HG03097 (cell line): ENCODE results near the gene ADAM10.
"Not testable (repeated sequence)": the region's sequence is repeated elsewhere in the genome, so short reads cannot be mapped to it uniquely, and the experiment has no call there.

Experiments
- ATAC-seq: cut with Tn5 transposase; IDR thresholded peaks from one replicate; pipeline ENCODE4 v1.9.1; 2021; ENCODE audit not compliant: unreplicated experiment, low FRiP score

The ADAM10 gene, protein sequence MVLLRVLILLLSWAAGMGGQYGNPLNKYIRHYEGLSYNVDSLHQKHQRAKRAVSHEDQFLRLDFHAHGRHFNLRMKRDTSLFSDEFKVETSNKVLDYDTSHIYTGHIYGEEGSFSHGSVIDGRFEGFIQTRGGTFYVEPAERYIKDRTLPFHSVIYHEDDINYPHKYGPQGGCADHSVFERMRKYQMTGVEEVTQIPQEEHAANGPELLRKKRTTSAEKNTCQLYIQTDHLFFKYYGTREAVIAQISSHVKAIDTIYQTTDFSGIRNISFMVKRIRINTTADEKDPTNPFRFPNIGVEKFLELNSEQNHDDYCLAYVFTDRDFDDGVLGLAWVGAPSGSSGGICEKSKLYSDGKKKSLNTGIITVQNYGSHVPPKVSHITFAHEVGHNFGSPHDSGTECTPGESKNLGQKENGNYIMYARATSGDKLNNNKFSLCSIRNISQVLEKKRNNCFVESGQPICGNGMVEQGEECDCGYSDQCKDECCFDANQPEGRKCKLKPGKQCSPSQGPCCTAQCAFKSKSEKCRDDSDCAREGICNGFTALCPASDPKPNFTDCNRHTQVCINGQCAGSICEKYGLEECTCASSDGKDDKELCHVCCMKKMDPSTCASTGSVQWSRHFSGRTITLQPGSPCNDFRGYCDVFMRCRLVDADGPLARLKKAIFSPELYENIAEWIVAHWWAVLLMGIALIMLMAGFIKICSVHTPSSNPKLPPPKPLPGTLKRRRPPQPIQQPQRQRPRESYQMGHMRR

DNA sequence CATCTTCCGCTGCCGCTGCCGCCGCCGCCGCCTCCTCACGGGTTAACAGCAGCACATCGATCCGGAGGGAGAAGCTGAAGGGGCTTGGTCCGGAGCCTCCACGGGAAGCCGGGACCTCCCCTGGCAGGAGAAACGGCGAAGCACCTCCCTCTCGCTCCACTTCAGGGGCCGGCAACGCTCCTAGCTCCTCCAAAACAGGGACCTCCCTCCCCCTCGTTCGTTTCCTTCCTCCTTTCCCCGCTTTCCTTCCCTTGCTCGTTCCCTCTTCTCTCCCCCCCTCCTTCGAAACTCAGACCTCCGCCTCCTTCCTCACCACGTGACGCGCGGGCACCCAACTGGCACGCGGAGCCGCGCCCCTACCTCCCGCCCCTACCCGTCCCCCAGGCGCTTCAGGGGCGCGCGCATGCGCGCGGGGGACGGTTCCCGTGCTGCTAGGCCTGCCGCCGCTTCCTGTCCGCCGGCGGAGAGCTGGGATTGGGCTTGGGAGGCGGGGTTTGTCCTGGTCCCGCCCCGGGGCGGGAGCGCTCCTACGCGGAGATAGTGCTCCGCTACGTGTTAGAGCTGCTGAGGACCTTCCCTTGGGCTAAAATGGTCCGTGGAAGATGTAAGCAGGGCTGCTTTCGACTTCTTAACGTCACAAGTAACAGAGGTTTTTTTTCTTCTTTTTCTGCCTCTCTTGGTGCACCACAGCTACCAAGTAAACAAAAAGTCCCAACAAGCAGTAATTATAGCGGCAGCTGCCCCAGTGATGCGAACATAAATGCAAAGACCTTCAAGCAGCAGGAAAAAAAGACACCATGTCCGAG, at the start of gene ADAM10:
TSS of gene ADAM10 (minus strand) at position 176 of the 806 bp plus-strand sequence. CDS start at position 3, 173 bp downstream.
- ATAC-seq: peak; percentile 82

DNA sequence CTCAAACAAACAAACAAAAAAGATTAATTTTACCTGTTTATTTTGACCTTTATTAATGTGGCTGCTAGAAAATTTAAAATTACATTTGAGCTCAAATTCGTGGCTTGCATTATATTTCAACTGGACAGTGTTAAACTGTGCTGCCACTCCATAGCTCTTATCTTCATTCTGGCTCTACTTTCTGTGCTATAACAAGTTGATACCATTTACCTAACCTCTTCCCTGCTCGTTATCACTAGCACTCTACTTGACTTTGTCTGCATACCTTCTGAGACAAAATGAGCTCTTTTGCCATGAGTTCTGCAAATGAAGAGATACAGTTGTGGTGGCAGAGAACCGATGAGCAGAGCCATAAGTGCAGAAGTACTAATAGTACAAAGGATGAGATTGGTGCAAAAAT, 48.0 kb upstream of the ADAM10 start:
- no peak for ATAC-seq

DNA sequence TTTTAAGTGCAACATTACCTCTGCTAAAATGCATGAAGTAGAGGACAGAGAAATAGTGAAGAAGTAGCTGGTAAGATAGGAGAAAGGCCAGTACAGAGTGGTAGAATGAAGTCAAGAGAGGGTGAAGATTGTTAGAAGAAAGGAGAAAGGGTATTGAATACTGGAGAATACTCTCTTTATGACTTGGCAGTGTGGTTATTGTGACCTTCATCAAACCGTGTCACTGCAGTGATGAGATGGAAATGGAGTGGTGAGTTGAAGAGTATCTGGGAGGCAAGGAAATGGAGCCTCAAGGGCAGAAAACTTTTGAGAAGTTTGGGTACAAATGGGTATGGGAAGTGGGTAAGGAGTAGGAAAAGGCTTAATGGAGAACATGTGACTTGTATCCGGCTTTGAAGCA, 46.3 kb upstream of the ADAM10 start:
- ATAC-seq: no peak

DNA sequence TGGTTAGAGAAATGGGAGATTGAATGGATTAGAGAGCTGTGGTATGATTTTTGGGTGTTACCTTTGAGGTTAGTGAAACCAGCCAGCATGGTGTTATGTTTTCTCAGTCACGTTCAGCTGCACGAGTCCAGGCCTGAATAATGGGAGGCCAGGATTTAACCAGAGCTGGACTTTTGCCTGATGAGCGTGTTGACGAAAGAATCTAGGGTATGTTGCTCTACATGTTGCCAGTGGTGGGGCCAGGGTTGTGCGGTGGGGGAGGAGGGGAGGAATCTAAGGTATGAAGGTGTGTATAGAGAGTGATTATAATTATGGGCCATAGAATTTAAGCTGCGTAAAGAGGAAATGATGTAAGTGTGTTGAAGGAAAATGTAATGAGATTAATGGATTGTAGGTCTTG, 44.4 kb upstream of the ADAM10 start:
- ATAC-seq: no peak

DNA sequence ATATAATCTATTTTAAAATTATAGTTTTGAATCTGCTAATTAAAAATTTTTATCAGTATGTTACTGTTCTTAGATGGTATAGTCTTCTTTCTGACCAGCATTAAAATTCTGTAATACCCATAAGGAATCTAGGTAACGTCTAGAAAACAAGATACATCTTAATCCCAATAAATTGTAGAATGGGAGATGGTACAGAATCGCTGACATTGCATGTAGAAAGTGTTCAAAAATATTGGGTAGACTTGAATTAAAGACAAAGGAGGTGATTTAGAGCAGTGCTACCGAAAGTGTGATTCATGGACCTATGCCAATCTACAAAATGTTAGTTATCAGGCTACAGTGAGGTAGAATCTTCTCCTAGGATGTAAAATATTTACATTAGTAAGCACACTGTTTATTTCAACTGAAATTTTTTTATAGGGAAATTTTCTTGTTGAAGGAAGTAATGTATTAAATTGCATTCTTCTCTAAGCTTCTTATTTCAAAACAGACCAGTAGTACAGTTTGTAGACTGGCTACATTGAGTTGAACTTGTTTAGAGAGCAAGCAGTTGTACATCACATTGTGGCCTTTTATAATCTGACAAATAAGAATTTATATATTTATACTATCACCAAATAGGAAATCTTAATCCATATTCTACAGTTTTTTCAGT, 38.7 kb upstream of the ADAM10 start:
- no peak for ATAC-seq

DNA sequence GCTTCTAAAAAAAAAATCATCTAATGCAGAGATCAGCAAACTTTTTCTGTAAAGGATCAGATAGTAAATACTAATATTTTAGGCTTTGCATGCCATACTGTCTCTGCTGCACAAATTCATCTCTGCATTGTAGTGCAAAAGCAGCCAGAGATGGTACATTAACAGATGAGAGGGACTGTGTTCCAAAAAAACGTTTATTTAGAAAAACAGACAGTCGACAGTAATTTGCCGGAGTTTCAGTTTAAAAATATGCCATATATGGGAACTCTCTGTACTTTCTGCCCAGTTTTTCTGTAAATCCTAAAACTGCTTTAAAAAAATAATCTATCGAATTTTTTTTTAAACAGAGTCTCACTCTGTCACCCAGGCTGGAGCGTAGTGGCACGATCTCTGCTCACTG, 35.8 kb upstream of the ADAM10 start:
- ATAC-seq: no peak

DNA sequence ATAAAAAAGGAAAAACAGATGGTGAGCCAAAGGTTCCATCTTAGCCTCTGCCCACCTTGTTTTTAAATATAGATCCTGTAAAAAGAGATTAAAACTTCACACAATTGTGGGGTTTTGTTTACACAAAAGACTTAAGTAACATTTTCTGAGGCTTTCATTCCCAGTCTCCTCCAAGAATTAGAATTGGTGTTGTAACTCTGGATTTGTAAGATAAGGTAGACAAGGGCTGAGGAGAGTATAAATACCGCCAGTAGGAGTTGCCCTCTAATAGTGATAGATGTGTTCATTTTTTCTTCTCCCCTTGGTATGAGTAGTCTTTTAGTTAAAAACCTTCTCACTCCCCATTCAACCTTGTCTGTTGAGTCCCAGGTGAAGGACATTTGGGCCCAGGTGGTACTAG, 30.0 kb upstream of the ADAM10 start:
- ATAC-seq: no peak

DNA sequence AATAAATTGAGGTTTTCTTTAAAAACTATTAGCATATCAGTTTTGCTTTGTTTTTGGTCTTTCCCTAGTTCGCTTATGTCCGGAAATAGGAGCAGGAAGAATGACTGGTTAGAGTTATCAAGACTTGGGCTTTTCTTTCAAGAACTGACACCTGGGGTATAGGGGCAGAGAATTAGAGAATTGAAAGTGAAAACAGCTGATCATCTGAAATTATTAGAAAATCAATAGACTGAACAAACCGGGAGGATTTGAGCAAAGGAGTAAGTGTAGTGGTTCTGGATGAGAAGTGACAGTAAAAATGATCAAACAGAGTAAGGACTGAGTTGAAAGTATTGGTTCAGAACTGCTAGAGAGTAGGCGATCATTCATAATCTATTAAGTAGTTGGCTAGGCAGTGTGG, 27.6 kb upstream of the ADAM10 start:
- no peak for ATAC-seq

DNA sequence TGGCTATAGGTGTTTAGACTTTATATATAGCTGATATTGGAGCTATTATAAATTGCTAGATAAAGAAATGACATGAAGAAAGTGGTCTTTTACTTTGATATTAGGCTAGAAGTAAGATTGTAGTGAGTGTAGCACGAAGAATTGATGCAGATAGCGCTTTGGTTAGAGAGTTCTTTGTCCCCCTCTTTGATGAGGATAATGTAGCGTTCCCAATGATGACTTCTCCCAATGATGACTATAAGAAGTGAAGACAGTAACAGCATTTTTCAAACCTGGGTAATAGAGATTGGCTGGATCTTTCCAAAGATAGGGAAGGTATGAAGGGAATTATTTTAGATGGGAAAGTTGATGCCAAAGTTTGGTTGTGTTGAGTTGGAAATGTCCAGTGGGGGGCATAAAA, 25.9 kb upstream of the ADAM10 start:
- no peak for ATAC-seq

DNA sequence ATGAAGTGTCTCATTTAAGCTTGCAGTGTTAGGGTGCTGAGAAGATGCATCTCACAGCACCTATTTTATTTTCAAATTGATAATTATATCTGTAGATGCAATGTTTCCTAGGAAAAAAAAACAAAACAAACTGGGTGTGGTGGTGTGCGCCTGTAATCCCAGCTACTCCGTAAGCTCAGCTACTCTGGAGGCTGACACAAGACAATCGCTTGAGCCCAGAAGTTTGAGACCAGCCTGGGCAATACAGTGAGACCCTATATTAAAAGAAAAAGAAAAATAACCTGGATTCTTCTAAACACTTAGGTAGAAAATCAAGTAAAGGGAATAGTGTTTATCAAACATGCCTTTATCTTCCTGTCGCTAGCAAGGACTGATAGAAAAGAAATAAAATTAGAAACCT, 23.5 kb upstream of the ADAM10 start:
- no peak for ATAC-seq

DNA sequence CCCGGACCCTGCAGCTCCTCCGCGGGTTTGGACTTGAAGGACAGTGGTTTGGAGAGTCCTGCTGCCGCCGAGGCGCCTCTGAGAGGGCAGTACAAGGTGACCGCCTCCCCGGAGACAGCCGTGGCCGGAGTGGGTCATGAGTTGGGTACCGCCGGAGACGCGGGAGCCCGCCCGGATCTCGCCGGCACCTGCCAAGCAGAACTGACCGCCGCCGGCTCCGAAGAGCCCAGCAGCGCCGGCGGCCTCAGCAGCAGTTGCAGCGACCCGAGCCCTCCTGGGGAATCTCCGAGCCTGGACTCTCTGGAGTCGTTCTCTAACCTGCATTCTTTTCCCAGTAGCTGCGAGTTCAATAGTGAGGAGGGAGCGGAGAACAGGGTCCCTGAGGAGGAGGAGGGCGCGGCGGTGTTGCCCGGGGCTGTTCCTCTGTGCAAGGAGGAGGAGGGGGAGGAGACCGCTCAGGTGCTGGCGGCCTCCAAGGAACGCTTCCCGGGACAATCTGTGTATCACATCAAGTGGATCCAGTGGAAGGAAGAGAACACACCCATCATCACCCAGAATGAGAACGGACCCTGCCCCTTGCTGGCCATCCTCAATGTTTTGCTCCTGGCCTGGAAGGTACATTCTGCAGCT, 22.2 kb upstream of the ADAM10 start:
- peak; percentile 5 for ATAC-seq

DNA sequence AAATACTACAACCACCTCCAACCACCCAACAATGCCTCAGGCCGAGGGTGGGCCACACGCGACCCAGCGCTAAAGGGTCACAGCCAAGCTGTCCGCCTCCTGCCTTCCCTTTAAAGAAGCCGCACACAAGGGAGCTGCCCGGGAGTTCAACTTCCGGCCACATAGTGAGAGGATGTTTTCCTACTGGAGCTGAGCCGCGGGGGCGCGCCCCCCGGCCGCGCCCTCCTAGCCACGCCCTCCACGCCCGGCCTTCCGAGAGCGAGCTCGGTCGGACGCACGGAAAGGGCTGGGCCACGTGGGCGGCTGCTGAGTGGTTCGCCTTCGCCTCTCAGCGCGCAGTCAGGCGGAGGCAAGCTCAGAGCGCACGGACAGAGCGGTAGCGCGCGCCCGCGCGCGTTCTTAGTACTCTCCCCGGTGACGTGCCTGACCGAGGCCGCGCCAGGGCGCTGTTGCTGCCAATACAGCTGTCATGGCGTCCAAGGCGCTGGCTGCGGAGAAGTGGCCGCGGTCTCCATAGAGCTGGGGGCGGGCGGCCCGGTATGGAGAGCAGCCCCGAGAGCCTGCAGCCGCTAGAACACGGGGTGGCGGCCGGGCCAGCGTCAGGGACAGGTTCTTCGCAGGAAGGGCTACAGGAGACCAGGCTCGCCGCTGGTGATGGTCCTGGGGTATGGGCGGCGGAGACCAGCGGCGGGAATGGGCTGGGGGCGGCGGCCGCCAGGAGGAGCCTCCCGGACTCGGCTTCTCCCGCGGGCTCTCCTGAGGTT, 21.5 kb upstream of the ADAM10 start, which contains the start of gene MINDY2:
TSS of gene MINDY2 (plus strand) at position 446 of the 764 bp plus-strand sequence. CDS start at position 540, 94 bp downstream.
- peak; percentile 95 for ATAC-seq

DNA sequence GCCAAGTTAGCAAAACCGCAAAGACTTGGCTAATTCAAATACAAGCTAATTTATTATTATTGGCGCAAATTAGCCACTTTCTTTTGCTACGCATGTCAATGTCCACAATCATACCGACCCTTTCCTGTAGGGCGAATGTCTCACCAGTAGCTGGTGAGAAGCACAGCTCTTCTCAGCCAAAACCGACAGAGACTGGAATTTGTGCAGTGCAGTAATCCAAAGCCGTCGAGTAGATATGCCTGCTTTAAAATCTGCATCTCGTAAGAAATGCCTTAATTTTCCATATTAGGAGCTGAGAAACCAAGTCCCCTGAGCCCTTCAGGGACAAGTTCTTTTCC, 21.0 kb upstream of the ADAM10 start:
- ATAC-seq: peak; percentile 8

DNA sequence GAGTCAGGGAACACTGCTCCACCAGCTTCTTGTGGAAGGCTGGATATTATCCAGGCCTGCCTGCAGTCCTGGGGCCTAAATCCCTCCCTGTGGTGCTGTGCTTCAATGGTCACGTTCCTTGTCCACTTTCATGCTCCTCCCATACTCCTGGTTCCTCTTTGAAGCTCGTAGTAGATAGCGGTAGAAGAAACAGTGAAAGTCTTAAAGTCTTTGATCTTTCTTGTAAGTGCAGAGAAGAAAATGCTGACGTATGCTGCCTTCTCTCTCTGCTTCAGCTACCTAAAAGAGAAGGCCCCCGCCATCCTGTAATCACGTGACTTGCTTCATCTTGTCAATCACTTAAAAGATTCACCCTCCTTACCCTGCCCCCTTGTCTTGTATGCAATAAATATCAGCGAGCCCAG, 19.1 kb upstream of the ADAM10 start:
- not testable (repeated sequence) for ATAC-seq

DNA sequence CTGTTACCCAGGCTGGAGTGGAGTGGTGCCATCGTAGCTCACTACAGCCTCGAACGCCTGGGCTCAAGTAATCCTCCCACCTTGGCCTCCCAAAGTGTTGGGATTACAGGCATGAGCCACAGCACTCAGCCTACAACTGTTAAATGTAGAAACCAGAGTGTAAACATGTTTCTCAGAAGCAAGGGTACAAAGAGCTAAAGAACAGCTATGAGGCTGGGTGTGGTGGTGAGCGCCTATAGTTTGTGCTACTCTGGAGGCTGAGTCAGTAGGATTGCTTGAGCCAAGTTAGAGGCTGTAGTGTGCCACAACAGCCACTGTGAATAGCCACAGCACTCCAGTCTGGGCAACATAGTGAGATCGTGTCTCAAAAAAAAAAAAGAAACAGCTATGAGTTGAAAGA, 16.8 kb upstream of the ADAM10 start:
- no peak for ATAC-seq

DNA sequence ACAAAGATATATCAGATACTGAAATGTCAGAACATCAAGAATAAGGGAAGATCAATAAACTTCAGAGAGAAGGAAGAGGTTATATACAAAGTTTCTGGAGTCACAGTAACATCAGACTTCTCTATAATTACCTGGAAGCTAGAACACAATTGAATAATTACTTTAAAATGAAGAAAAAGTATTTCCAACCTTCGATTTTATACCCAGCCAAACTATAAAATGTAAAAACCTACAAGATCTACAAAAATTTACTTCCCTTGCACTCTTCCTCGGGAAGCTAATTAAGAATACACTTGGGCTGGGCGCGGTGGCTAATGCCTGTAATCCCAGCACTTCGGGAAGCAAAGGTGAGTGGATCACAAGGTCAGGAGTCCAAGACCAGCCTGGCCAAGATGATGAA, 15.0 kb upstream of the ADAM10 start:
- no peak for ATAC-seq

DNA sequence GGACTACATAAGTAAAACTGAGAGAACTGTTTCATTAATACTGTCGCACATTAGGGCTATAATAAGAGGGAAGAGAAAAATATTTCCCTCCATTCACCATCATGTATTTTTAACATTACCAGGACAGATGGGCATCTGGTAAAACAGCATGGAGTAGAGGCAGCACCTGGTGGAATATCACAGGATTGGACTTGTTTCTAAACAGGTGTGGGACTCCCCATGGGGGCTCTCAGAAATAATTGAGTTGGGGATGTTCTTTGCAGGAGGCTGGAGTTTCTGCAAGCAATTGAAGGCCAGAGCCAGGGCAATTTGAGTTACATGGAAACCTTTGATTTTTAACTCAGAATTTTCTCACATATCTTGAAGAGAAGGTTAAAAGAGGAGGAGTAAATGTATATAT, 13.2 kb upstream of the ADAM10 start:
- no peak for ATAC-seq

DNA sequence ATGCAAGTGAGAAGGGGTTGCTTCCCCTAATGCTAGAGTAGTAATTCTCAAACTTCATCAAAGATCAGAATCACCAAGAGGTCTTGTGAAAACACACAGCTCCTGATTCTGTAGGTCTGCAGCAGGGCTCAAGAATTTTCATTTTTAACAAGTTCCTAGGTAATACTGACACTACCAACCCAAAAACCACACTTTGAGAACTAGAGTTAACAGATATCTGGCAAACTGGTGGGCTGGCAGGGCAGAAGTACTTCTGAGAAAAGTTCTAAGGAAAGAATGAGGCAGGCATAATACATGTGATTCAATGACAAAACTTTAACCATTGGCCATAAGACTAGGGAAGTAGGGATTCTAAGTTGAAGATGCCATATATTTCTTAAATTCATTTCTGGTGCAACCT, 12.8 kb upstream of the ADAM10 start:
- no peak for ATAC-seq

DNA sequence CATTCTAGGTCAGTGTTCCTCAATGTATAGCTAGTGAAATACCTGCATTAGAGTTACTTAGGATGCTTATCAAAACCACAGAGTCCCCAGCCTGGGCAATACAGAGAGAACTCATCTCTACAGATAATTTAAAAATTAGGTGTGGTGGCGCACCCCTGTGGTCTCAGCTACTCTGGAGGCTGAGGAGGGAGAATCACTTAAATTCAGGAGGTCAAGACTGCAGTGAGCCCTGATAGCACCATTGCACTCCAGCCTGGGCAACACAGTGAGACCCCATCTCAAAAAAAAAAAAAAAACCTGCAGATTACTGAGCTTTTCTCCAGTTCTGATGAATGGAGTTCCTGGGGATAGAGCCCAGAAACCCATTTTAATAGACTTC, 11.5 kb upstream of the ADAM10 start:
- ATAC-seq: no peak
